PFSK-1 (cell line): ENCODE data around the gene COMMD6.

Source experiments
- FOXP2 ChIP-seq: optimal IDR thresholded peaks from 2 replicates; pipeline ENCODE3; 2011; ENCODE audit warnings: borderline replicate concordance, control low read depth, inconsistent platforms; ENCODE audit not compliant: insufficient read depth; ENCODE audit errors: extremely low read length, extremely low read depth
- POLR2AphosphoS5 ChIP-seq: IDR thresholded peaks from 2 replicates; pipeline ENCODE4 v1.6.1; 2012; ENCODE audit warnings: low read depth, mild to moderate bottlenecking, control low read depth, low read length, moderate library complexity
- SIN3A ChIP-seq: IDR thresholded peaks from 2 replicates; pipeline ENCODE4 v1.6.1; 2012; ENCODE audit warnings: mild to moderate bottlenecking, low read length, moderate library complexity, borderline replicate concordance; ENCODE audit not compliant: insufficient read depth
- TAF1 ChIP-seq: IDR thresholded peaks from 2 replicates; pipeline ENCODE4 v1.6.1; 2012; ENCODE audit warnings: low read length, control low read depth, borderline replicate concordance; ENCODE audit not compliant: insufficient read depth
- TF ChIP-seq, protein P1 (sequence below), 2 experiments: IDR thresholded peaks; 2 replicates each; pipeline versions ENCODE4 v1.6.1 to v1.8.0; 2011 to 2012; ENCODE audit warnings: low read depth in 2 of 2, low read length in 2 of 2, control low read depth in 1 of 2, inconsistent platforms in 1 of 2, mild to moderate bottlenecking in 1 of 2, moderate library complexity in 1 of 2; ENCODE audit not compliant: insufficient read depth in 1 of 2

COMMD6 gene

DNA sequence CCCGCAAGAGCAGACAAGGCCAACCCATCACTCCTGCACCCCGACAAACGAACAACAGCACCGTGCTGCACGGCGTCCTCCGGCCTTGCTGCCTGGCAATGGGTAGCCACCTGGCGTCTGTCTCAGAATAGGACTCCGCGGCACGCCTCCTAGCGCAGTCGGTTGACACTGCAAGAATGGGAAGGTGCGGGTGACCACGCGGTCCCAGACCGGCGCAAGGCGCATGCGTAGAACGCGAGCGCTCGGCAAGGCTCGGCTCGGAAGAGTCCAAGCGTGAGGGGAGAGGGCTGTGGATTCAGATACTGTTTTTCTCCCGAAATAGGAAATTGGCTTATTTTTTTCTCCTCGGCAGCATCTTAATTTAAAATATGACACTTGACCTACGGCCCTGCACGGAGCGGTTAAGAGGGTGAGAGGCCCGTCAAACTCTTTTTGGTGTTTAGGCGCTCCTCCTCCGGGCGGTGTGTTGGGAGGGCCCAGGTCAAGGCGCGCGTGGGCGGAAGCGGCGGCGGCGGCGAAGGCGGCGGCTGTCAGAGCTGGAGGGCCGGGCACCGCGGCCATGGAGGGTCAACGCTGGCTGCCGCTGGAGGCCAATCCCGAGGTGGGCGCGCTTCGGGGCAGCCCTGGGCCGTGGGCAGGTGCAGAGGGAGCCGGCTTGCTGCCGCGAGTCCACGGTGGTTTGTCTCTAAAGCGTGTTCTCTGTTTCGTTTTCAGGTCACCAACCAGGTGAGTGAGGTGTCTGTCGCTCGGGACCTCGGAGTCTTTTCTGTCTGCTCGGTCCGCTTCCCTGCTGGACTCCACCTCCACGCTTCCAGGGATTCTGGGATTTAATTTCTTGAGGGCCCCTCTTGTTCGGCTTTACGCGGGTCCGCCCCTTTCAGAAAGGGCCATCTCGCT, 11.9 kb upstream of the COMMD6 start, which contains the start of gene UCHL3:
Gene UCHL3, plus strand, starts transcription at position 530 of the 897 bp plus-strand sequence. Its CDS starts 30 bp downstream, at position 560.
- TF ChIP-seq, protein P1, sequence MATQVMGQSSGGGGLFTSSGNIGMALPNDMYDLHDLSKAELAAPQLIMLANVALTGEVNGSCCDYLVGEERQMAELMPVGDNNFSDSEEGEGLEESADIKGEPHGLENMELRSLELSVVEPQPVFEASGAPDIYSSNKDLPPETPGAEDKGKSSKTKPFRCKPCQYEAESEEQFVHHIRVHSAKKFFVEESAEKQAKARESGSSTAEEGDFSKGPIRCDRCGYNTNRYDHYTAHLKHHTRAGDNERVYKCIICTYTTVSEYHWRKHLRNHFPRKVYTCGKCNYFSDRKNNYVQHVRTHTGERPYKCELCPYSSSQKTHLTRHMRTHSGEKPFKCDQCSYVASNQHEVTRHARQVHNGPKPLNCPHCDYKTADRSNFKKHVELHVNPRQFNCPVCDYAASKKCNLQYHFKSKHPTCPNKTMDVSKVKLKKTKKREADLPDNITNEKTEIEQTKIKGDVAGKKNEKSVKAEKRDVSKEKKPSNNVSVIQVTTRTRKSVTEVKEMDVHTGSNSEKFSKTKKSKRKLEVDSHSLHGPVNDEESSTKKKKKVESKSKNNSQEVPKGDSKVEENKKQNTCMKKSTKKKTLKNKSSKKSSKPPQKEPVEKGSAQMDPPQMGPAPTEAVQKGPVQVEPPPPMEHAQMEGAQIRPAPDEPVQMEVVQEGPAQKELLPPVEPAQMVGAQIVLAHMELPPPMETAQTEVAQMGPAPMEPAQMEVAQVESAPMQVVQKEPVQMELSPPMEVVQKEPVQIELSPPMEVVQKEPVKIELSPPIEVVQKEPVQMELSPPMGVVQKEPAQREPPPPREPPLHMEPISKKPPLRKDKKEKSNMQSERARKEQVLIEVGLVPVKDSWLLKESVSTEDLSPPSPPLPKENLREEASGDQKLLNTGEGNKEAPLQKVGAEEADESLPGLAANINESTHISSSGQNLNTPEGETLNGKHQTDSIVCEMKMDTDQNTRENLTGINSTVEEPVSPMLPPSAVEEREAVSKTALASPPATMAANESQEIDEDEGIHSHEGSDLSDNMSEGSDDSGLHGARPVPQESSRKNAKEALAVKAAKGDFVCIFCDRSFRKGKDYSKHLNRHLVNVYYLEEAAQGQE (IDR thresholded peaks at IDR 0.05; ENCODE audit: insufficient read depth in 1 of 2, low read depth in 2 of 2, low read length in 2 of 2) = no peak
- TF ChIP-seq FOXP2 (peak; percentile 65), TAF1 (no peak), POLR2AphosphoS5 (peak; percentile 69), SIN3A (0 out of 2 replicates have a peak, but pooled peaks have one; percentile 10)

DNA sequence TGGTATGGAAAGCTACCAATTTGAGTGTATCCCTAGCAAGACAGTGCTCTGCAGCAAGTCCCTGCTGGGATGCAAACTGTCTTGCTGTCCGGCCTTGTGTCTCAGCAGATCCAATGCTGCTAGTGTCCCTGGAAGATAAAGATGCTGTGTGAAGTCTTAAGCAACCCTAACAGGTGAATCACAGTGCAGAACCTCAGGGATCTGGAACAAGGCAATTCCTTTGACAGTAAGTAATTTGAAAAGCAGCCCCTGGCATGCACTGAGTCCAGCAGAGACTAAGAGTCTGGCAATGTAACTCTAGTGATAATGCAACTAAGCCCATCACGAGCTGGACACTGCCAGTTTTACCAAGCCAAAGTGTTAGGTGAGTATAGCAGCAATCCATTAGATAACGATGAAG, 10.3 kb upstream of the COMMD6 start:
- no peak for TF ChIP-seq SIN3A
- TF ChIP-seq, protein P1 (IDR thresholded peaks at IDR 0.05; ENCODE audit: insufficient read depth in 1 of 2, low read depth in 2 of 2, low read length in 2 of 2) = no peak
- TF ChIP-seq POLR2AphosphoS5 = no peak
- no peak for TF ChIP-seq TAF1
- no peak for TF ChIP-seq FOXP2

DNA sequence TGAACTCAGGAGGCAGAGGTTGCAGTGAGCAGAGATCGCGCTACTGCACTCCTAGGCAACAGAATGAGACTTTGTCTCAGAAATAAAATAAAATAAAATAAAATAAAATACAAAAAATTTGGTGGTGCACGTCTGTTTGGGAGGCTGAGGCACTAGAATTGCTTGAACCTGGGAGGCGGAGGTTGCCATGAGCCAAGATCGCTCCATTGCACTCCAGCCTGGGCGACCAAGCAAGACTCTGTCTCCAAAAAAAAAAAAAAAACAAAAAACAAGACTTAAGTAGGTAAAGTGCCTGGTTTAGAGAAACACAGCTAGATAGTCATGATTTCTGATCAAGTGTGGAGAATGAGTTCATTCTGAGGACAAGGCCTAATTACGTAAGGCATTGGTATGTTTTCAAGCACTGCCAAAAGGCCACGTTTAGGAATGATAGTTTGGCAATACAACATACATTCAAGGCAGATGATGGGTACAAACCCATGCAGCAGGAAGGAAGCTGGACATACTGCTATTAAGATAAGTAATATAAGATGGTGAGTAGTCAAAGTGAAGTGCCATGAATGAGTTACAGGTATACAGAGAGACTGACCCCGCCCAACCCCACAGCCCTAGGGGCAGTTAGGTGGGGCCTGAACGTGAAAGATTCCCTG, 7.2 kb upstream of the COMMD6 start:
- TF ChIP-seq, protein P1 (IDR thresholded peaks at IDR 0.05; ENCODE audit: insufficient read depth in 1 of 2, low read depth in 2 of 2, low read length in 2 of 2) = no peak
- TF ChIP-seq TAF1 (no peak), SIN3A (no peak), FOXP2 (no peak), POLR2AphosphoS5 (no peak)

DNA sequence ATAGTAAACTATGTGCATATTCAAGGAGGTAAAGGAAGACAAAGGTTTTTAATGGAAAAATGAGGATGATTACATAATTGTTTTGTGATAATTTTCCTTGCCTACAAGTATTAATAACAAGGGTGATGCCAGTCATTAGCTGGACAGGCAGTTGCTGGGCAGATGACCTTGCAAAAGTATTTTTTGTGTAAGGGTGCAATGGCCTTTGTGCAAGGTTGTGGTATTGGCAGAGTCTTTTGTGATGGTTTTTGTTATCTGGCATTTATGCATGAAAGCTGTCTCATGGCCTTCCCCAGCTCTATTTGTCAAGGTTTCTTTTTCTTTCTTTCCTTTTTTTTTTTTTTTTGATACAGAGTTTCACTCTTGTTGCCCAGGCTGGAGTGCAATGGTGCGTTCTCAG, 4.3 kb upstream of the COMMD6 start:
- TF ChIP-seq SIN3A = no peak
- no peak for TF ChIP-seq POLR2AphosphoS5
- TF ChIP-seq, protein P1 (IDR thresholded peaks at IDR 0.05; ENCODE audit: insufficient read depth in 1 of 2, low read depth in 2 of 2, low read length in 2 of 2) = no peak
- TF ChIP-seq FOXP2 = no peak
